OCI-LY3 (cell line): ENCODE results near the gene G6PC3.
"Not testable (repeated sequence)": the region's sequence is repeated elsewhere in the genome, so short reads cannot be mapped to it uniquely, and the experiment has no call there.

Experiments used
- EZH2phosphoT487 ChIP-seq: fragments of 200-600 bp; shearing (Covaris generic); IDR thresholded peaks from 2 replicates; pipeline ENCODE4 v1.6.1; 2018; ENCODE audit warnings: antibody characterized with exemption, mixed run types, low read depth
- TF ChIP-seq, protein P1 (sequence below): fragments of 200-600, 300-600 bp; sonication (generic); IDR thresholded peaks from 2 replicates; pipeline ENCODE4 v1.5.1; 2014; ENCODE audit warnings: antibody characterized with exemption, low read length, low read depth

DNA sequence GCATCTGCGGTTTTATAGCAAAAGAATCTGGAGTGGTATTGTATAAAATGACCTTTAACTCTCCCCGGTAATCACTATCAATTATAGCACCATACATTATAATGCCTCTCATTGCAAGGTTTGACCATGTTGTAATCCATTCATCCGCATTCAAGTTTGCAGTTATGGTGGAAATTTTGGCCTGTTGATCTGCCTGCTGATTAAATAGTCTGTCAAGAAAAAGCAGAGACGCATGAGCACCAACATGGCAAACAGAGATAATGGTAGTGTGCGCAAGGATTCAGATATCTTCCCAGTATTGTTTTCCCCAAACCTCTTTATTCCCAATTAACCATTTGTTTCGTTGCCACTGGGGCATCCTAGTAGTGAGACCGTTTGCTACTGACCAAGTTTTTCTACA, 49.3 kb upstream of the G6PC3 start:
- TF ChIP-seq, protein P1, sequence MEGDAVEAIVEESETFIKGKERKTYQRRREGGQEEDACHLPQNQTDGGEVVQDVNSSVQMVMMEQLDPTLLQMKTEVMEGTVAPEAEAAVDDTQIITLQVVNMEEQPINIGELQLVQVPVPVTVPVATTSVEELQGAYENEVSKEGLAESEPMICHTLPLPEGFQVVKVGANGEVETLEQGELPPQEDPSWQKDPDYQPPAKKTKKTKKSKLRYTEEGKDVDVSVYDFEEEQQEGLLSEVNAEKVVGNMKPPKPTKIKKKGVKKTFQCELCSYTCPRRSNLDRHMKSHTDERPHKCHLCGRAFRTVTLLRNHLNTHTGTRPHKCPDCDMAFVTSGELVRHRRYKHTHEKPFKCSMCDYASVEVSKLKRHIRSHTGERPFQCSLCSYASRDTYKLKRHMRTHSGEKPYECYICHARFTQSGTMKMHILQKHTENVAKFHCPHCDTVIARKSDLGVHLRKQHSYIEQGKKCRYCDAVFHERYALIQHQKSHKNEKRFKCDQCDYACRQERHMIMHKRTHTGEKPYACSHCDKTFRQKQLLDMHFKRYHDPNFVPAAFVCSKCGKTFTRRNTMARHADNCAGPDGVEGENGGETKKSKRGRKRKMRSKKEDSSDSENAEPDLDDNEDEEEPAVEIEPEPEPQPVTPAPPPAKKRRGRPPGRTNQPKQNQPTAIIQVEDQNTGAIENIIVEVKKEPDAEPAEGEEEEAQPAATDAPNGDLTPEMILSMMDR, result not testable (repeated sequence)
- TF ChIP-seq EZH2phosphoT487, result not testable (repeated sequence)
